Stimulated activated CD8-positive, alpha-beta memory T cell treated with anti-CD3 and anti-CD28 coated beads, Interleukin-4, amount 100 ng/mL, for 4 hours (primary cell): ENCODE measurements around the gene KLHDC4.

Experiments
- DNase-seq, 2 donors: peaks; one replicate each; pipeline ENCODE4 v3.0.0-alpha.2; 2020; ENCODE audit warnings: low read depth in 2 of 2, low spot score in 1 of 2

KLHDC4 gene

GRCh38 chr16:87701505-87701921 lies 64.3 kb downstream of the KLHDC4 start:
- DNase-seq = no peak

- DNase-seq = no peak
Measured at GRCh38 chr16:87701078-87701460, 64.7 kb downstream of the KLHDC4 start.

GRCh38 chr16:87700406-87701077 lies 65.2 kb downstream of the KLHDC4 start:
- no peak for DNase-seq

GRCh38 chr16:87698676-87699199 lies 67.0 kb downstream of the KLHDC4 start:
- no peak for DNase-seq

- no peak for DNase-seq
Measured at GRCh38 chr16:87698241-87698640, 67.5 kb downstream of the KLHDC4 start.

- no peak for DNase-seq
Measured at GRCh38 chr16:87697792-87698191, 68.0 kb downstream of the KLHDC4 start.

GRCh38 chr16:87697256-87697655 lies 68.5 kb downstream of the KLHDC4 start:
- no peak for DNase-seq

- no peak for DNase-seq
Measured at GRCh38 chr16:87696726-87697125, 69.1 kb downstream of the KLHDC4 start.

GRCh38 chr16:87695534-87695933 lies 70.3 kb downstream of the KLHDC4 start:
- DNase-seq = no peak

- no peak for DNase-seq
Measured at GRCh38 chr16:87694441-87695125, 71.2 kb downstream of the KLHDC4 start.

- no peak for DNase-seq
Measured at GRCh38 chr16:87693827-87694226, 72.0 kb downstream of the KLHDC4 start.

GRCh38 chr16:87692756-87693155 lies 73.0 kb downstream of the KLHDC4 start:
- DNase-seq = no peak

- no peak for DNase-seq
Measured at GRCh38 chr16:87692176-87692575, 73.6 kb downstream of the KLHDC4 start.

GRCh38 chr16:87691686-87692079 lies 74.1 kb downstream of the KLHDC4 start:
- DNase-seq = no peak

GRCh38 chr16:87690911-87691685 lies 74.7 kb downstream of the KLHDC4 start:
- no peak for DNase-seq

GRCh38 chr16:87689956-87690465 lies 75.8 kb downstream of the KLHDC4 start:
- DNase-seq = no peak

GRCh38 chr16:87688876-87689815 lies 76.6 kb downstream of the KLHDC4 start:
- no peak for DNase-seq

- no peak for DNase-seq
Measured at GRCh38 chr16:87687998-87688529, 77.7 kb downstream of the KLHDC4 start.

- no peak for DNase-seq
Measured at GRCh38 chr16:87687126-87687910, 78.5 kb downstream of the KLHDC4 start.
